ENCODE results near the gene RDH16.

Gene RDH16

DNA sequence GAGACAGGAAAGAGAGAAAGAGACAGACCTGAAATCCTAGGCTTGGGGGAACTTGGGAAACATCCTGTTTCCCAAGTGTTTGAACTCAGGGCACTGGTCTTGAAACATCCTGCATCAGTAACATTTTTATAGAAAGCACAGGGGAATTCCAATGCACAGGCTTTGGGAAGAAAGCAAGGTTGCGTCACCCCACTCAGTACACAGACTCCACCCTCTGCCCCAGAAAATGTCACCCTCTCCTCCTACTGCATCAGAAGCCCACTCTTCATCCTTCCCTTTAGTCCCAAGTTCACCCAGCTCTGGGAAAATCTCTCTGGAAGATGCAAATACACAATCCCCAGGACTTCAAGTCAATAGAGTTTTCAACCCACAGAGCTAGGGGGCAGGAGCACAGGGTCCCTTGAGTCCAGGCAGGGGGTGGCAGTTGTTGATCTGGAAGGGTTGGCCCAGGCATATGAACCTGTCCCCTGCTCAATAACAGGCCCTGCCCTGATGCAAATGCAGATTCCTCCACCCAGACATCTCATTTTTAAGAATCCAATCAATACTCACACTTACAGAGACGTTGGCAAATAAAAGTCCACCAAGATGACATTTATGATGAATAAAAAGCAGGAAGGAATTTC is 1.7 kb downstream of the RDH16 start:
- peak; percentile 59 for DNase-seq (ENCODE audit: low read depth)
- TF ChIP-seq, protein P1, sequence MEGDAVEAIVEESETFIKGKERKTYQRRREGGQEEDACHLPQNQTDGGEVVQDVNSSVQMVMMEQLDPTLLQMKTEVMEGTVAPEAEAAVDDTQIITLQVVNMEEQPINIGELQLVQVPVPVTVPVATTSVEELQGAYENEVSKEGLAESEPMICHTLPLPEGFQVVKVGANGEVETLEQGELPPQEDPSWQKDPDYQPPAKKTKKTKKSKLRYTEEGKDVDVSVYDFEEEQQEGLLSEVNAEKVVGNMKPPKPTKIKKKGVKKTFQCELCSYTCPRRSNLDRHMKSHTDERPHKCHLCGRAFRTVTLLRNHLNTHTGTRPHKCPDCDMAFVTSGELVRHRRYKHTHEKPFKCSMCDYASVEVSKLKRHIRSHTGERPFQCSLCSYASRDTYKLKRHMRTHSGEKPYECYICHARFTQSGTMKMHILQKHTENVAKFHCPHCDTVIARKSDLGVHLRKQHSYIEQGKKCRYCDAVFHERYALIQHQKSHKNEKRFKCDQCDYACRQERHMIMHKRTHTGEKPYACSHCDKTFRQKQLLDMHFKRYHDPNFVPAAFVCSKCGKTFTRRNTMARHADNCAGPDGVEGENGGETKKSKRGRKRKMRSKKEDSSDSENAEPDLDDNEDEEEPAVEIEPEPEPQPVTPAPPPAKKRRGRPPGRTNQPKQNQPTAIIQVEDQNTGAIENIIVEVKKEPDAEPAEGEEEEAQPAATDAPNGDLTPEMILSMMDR (IDR thresholded peaks at IDR 0.05; ENCODE audit: insufficient read depth, low read depth, low read length, missing control alignments), result no peak
- no peak overlapping the region for H3K4me3 ChIP-seq (ENCODE audit: low read length)

DNA sequence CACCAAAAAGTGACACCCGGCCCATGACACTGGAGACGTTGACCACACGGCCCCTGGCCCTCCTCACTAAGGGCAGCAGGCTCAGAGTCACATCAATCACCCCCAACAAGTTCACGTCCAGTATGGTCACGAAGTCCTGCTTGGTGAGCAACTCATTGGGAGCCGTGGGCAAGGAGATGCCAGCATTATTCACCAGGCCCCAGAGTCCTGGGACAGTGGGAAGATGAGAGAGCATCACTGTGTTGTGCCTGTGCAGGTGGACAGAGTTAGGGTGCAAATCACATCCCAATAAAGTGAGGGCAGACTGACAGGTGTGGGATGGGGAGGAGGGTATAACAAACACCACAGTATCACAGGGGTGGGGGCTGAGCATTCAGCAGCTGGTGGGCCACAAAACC is 2.5 kb downstream of the RDH16 start:
- TF ChIP-seq, protein P1 (IDR thresholded peaks at IDR 0.05; ENCODE audit: insufficient read depth, low read depth, low read length, missing control alignments), result no peak
- no peak for DNase-seq (ENCODE audit: low read depth)
- H3K4me3 ChIP-seq (ENCODE audit: low read length), result no peak overlapping the region

DNA sequence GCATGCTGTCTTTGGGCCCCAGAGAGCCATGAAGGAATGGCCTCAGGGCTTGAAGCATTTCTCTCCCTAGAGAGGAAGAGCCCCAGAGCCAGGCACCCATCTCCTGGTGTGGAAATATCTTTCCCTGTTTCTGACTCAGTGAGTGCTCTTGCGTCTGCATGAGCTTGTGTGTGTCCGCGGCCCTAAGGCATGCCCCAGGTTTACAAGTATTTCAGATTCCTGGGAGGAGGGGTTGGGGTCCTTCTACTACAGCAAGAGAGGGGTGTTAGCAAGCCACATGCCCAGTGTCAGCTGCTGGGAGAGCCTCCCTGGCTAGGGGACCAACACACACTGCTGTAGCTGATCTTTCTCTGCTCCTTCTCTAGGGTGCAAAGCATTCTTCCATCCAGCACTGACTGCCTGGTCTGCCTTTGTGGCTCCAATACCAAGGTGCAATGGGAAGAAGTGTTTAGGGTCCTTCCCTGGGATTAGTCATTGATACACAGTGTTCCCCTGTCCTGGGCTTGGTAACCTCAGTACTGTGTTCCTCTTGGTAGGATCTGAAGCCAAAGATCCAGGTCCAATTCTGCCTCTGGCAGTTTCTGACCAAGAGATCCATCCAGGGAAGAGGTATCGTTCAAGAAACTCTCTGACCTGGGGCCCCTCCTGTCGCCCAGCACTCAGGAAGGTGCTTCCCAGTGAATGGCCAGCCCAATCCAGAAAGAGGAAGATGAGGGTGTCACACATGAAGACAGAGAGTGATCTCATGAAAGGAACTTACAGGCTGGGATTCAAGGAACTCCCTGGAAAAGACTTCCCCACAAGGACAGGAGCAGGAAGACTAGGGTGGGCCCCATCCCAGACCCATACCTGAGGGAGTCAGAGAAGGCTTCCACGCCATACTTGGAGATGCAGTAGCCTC is 3.1 kb downstream of the RDH16 start:
- no peak for DNase-seq (ENCODE audit: low read depth)

DNA sequence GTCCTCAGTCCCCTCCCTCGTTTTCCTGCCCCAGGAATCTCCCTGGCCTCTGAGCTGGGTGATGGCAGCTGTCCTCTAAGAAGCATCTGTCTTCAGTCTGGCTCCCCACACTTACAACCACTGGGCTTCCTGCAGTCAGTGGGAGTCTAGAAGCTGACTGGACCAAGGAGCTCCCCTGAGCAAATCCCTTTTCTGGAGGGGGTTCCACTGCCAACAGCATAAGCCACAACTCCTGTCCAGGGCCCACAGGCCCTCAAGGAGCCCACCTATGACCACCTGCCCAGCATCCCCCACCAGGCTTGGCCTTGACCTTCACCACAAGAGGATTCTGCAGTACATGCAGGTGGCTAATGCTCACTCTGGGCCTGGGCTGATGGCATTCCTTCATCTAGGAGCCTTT is 4.1 kb downstream of the RDH16 start:
- no peak for DNase-seq (ENCODE audit: low read depth)
- no peak overlapping the region for H3K4me3 ChIP-seq (ENCODE audit: low read length)
- TF ChIP-seq, protein P1 (IDR thresholded peaks at IDR 0.05; ENCODE audit: insufficient read depth, low read depth, low read length, missing control alignments), result no peak

More for the DNA sequence above, 3.1 kb downstream of the RDH16 start:
- TF ChIP-seq, protein P1 (IDR thresholded peaks at IDR 0.05; ENCODE audit: insufficient read depth, low read depth, low read length, missing control alignments), result no peak
- no peak overlapping the region for H3K4me3 ChIP-seq (ENCODE audit: low read length)

DNA sequence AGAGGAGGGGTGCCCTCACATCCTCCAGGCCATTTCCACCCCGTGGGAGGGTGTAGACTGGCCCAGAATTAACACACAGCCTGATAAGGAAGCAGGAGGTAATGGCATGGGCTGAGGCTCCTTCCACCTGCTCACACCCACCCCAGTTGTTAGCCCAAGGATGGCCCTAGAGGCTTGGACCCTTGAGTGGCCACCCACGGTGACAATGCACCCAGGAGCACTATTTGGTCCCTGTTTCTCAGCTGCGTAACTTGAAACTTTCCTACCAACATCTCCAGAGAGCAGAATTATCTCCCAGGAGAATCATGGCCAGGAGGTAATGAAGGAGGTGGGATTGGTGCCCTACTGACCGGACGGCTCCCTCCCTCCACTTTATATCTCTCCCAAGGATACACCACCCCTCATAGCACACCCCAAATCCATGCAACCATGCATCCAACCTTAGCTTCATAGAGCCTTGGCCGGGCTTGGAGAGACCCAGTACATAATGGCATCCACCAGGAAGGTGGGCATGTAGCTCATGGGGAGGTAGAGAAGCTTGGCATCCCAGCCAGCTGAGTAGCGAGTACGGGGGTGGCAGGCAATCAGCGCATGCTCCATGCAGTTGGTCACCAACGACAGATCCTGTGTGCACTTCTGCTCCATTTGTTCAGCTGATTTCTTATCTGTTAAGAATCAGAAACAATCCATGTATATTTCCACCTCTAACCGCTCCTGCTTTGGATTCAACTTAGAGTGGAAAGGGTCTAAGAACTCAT is 5.6 kb downstream of the RDH16 start:
- no peak overlapping the region for H3K4me3 ChIP-seq (ENCODE audit: low read length)
- TF ChIP-seq, protein P1 (IDR thresholded peaks at IDR 0.05; ENCODE audit: insufficient read depth, low read depth, low read length, missing control alignments), result no peak
- no peak for DNase-seq (ENCODE audit: low read depth)

DNA sequence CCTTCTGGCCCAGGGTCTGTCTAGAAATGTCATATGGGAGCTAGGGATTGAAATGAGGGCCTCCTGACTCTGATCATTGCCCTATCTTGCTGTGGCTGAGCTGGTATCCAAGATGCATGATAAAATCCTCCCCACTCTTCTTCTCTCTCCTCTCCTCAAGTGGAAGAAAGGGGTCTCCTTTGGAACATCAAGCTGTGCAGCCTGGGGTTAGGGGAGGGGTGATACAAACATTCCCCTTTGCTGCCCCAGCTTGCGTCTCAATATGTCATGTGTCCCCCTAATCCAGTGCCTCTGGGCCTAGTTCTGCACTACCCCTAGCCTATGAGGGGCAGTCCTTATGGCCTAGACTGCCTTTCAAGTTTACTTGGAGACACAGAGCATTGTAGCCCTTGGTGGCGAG is 8.5 kb downstream of the RDH16 start:
- TF ChIP-seq, protein P1 (IDR thresholded peaks at IDR 0.05; ENCODE audit: insufficient read depth, low read depth, low read length, missing control alignments), result no peak
- no peak overlapping the region for H3K4me3 ChIP-seq (ENCODE audit: low read length)
- no peak for DNase-seq (ENCODE audit: low read depth)

Measured in epithelial cell of esophagus (primary cell).